ENCODE measurements around the gene SWI5.

Gene SWI5

GRCh38 chr9:128253140-128253990 lies 22.7 kb upstream of the SWI5 start:
- TF ChIP-seq CTCF (IDR thresholded peaks at IDR 0.05) = no peak
- H3K4me3 ChIP-seq = no peak overlapping the region
- no peak for DNase-seq (ENCODE audit: low spot score)
- no peak overlapping the region for H3K27ac ChIP-seq

DNA sequence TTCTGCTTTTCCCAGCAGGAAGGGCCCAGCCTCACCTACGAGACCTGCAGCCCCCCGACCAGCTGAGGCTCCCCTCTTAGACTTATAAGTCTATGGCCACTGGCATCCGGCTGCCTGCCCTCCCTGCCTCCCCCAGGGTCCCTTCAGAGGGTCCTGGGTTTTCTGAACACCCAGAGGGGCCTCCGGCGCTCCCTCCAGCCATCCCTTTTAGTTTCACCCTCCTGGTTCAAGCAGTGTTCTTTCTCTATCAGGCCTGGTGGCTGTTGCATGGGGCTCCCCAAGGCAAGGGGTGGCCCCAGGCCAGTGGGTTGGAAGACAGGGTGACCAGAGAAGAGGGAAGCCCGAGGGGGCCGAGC lies 22.1 kb upstream of the SWI5 start:
- TF ChIP-seq CTCF (IDR thresholded peaks at IDR 0.05) = no peak
- no peak for DNase-seq (ENCODE audit: low spot score)
- Histone ChIP-seq H3K27ac (no peak overlapping the region), H3K4me3 (no peak overlapping the region)

DNA sequence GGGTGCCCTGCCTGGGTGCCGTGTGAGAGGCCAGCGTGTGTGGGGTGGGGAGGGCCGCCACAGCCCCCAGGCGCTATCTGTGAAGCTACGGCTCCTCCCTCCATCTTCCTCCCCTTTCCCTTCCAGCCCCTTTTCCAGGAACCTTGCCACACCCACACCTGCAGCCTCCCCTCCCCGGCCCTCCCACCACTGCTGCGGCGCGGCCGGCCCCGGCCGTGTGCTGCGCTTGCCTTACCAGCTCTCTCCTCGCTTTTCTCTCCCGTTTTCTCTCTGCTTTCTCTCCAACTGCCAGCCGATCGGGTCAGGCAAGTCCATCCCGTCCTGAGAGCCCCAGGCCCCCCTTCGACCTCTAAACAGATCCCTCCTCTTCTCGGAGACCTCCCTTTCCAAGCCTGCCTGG lies 21.7 kb upstream of the SWI5 start:
- H3K27ac ChIP-seq = no peak overlapping the region
- H3K4me3 ChIP-seq = no peak overlapping the region
- no peak for DNase-seq (ENCODE audit: low spot score)
- TF ChIP-seq CTCF (IDR thresholded peaks at IDR 0.05) = no peak

DNA sequence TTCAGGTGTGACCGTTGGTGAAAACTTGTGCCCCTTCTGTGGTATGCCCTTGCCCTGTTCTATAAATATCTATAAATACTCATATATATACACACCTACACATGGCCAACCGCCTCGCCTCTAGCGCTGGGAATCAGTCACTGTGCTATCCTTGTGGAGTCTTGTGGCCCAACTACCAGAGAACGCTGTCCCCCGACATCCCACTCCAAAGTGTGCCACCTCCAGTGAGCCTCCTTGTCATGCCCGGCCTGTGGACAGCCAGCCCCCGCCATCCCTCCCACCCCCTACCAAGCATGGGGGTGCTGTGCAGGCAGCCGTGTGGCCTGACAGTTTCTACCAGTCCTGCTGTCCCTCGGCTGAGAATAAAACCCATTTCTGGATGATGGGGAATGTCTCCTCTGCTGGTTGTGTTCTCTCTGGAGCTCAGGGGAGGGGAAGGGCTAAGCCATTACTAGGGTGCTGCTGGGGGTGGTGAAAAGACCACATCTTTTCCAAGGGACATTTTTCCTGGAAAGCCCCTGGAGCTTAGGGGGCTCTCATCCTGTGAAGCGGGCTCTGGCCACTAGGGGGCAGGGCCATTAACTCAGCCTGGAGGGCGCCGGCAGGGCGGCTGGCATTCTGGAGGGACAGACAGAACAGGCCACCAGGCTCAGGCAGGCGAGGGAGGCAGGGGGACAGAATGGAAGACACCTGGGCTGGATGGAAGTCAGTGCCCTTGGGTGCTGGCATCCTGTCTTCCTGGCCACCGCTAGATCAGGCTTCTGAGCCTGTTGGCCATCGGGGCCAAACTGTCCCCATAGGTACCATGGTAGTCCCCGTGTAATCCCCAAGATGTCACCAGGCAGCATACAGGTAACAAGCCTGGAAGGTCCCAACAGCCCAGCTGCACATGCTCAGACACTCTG lies 21.0 kb upstream of the SWI5 start:
- DNase-seq (ENCODE audit: low spot score) = no peak

DNA sequence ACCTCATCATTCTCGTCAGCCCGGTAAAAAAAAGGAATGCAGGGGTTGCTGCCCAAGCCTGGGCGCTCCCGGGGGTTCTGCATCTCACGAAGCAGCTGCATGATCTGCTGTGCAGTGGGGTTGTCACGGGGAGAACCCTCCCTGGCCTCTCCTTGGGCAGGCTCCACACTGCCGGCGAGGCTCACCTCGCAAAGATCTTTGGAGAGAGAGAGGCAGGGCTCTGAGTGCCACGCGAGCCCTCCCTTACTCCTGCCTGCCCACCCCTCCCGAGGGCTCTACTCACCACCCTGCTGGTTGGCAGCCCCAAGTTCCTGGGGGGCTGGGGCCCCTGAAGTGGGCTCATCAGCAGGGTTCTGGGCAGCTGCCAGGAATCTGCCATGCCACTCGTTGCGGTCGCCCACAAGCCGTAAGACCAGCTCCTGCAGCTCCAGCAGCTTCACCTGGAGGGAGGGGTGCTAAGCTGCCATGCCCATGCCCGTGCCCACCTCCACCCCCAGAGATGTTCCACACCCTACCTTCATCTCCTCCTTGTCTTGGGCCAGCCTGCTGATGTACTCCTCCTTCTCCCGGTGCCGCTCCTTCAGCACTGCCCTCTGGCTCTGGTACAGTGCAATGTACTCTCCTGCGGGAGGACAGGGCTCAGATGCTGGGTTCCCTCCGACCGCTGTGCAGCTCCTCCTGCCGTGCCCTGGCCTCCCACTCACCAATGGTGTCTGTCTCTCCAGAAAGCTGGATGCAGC lies 18.8 kb upstream of the SWI5 start:
- Histone ChIP-seq H3K27ac (no peak overlapping the region), H3K4me3 (no peak overlapping the region)
- TF ChIP-seq CTCF (IDR thresholded peaks at IDR 0.05) = no peak
- no peak for DNase-seq (ENCODE audit: low spot score)

More for the DNA sequence above, 21.0 kb upstream of the SWI5 start:
- Histone ChIP-seq H3K27ac (no peak overlapping the region), H3K4me3 (no peak overlapping the region)
- peak; percentile 80 for TF ChIP-seq CTCF (IDR thresholded peaks at IDR 0.05)

GRCh38 chr9:128257907-128258306 lies 18.2 kb upstream of the SWI5 start:
- H3K27ac ChIP-seq = no peak overlapping the region
- no peak for TF ChIP-seq CTCF (IDR thresholded peaks at IDR 0.05)
- DNase-seq (ENCODE audit: low spot score) = no peak
- no peak overlapping the region for H3K4me3 ChIP-seq

Data from coronary artery (tissue), 2 donors.